BE2C (cell line): ENCODE measurements around the gene CDHR1.
"Not testable (repeated sequence)": the region's sequence is repeated elsewhere in the genome, so short reads cannot be mapped to it uniquely, and the experiment has no call there.

Experiments
- DNase-seq: peaks from one replicate; pipeline ENCODE4 v3.0.0-alpha.2; 2020
- H3K27me3 ChIP-seq: fragments of 250-450 bp; sonication (Bioruptor Pico); 2 replicates; pipeline ENCODE4 v1.5.1; 2020; ENCODE audit warnings: mild to moderate bottlenecking
- H3K36me3 ChIP-seq: fragments of 250-450 bp; sonication (Bioruptor Pico); 2 replicates; pipeline ENCODE4 v1.5.1; 2020; ENCODE audit warnings: mild to moderate bottlenecking
- H3K4me1 ChIP-seq: fragments of 250-450 bp; sonication (Bioruptor Pico); 2 replicates; pipeline ENCODE4 v1.5.1; 2020
- H3K4me3 ChIP-seq: 2 replicates; pipeline ENCODE4 v1.5.1; 2011; ENCODE audit warnings: low read depth, low read length
- H3K9me3 ChIP-seq: fragments of 250-450 bp; sonication (Bioruptor Pico); 2 replicates; pipeline ENCODE4 v1.5.1; 2020
- CTCF ChIP-seq: IDR thresholded peaks from 2 replicates; pipeline ENCODE4 v1.5.1; 2012; ENCODE audit warnings: mild to moderate bottlenecking, low read depth, low read length

Gene CDHR1

GRCh38 chr10:84163996-84164395, 30.3 kb upstream of the CDHR1 start:
- no peak for DNase-seq
- no peaks in the 10 kb centered on the region for H3K27me3 ChIP-seq
- H3K4me3 ChIP-seq: no peak overlapping the region
- no peak for TF ChIP-seq CTCF
- no peaks in the 10 kb centered on the region for H3K4me1 ChIP-seq
- H3K36me3 ChIP-seq: no peaks in the 10 kb centered on the region
- no peaks in the 10 kb centered on the region for H3K9me3 ChIP-seq

- H3K27me3 ChIP-seq: no peaks in the 10 kb centered on the region
- H3K9me3 ChIP-seq: no peaks in the 10 kb centered on the region
- H3K36me3 ChIP-seq: no peaks in the 10 kb centered on the region
- H3K4me1 ChIP-seq: no peaks in the 10 kb centered on the region
- no peak for TF ChIP-seq CTCF
- no peak overlapping the region for H3K4me3 ChIP-seq
- DNase-seq: no peak
Observed at GRCh38 chr10:84164442-84164841, 29.9 kb upstream of the CDHR1 start.

- Histone ChIP-seq H3K27me3 (no peaks in the 10 kb centered on the region), H3K4me3 (no peak overlapping the region), H3K36me3 (no peaks in the 10 kb centered on the region), H3K9me3 (no peaks in the 10 kb centered on the region), H3K4me1 (no peaks in the 10 kb centered on the region)
- no peak for TF ChIP-seq CTCF
- no peak for DNase-seq
Observed at GRCh38 chr10:84166620-84167288, 27.6 kb upstream of the CDHR1 start.

- DNase-seq, H3K27me3 ChIP-seq, H3K36me3 ChIP-seq, H3K4me3 ChIP-seq, H3K9me3 ChIP-seq, H3K4me1 ChIP-seq: not testable (repeated sequence)
Observed at GRCh38 chr10:84167289-84167653, 27.1 kb upstream of the CDHR1 start.

- not testable (repeated sequence) for H3K4me1 ChIP-seq, DNase-seq, H3K9me3 ChIP-seq, H3K27me3 ChIP-seq, H3K36me3 ChIP-seq, H3K4me3 ChIP-seq
Observed at GRCh38 chr10:84168382-84168781, 26.0 kb upstream of the CDHR1 start.

- not testable (repeated sequence) for H3K27me3 ChIP-seq, DNase-seq, H3K4me1 ChIP-seq, H3K9me3 ChIP-seq, H3K4me3 ChIP-seq, H3K36me3 ChIP-seq
Observed at GRCh38 chr10:84171237-84171636, 23.1 kb upstream of the CDHR1 start.

- not testable (repeated sequence) for H3K27me3 ChIP-seq, H3K36me3 ChIP-seq, DNase-seq, H3K4me1 ChIP-seq, H3K9me3 ChIP-seq, H3K4me3 ChIP-seq
Observed at GRCh38 chr10:84171700-84172466, 22.5 kb upstream of the CDHR1 start.

- no peak for DNase-seq
- Histone ChIP-seq H3K4me3 (no peak overlapping the region), H3K9me3 (no peaks in the 10 kb centered on the region), H3K4me1 (no peaks in the 10 kb centered on the region), H3K36me3 (no peaks in the 10 kb centered on the region), H3K27me3 (no peaks in the 10 kb centered on the region)
- no peak for TF ChIP-seq CTCF
Observed at GRCh38 chr10:84172467-84173356, 21.6 kb upstream of the CDHR1 start.
